Progenitor cell of endocrine pancreas (in vitro differentiated cells): ENCODE results near the gene COBLL1. TPM values are rescaled to one million over a fixed set of nuclear protein-coding genes. Genes with fewer than 3 reads are reported as not detected.
"Not testable (repeated sequence)": the region's sequence is repeated elsewhere in the genome, so short reads cannot be mapped to it uniquely, and the experiment has no call there.

Experiments used
- DNase-seq: peaks from one replicate; pipeline ENCODE4 v3.0.0; 2021; ENCODE audit warnings: low spot score; ENCODE audit not compliant: unreplicated experiment
- H3K27ac Mint-ChIP-seq: 2 replicates; pipeline ENCODE4 v1.8.0; 2021; ENCODE audit warnings: mild to moderate bottlenecking, moderate library complexity, mixed read lengths
- H3K27me3 Mint-ChIP-seq: 2 replicates; pipeline ENCODE4 v1.8.0; 2021; ENCODE audit warnings: mixed read lengths
- H3K36me3 Mint-ChIP-seq: 2 replicates; pipeline ENCODE4 v1.8.0; 2022; ENCODE audit warnings: mixed read lengths; ENCODE audit not compliant: insufficient read depth
- H3K4me1 Mint-ChIP-seq: 2 replicates; pipeline ENCODE4 v1.8.0; 2021; ENCODE audit warnings: low read depth, mixed read lengths
- H3K4me3 Mint-ChIP-seq: 2 replicates; pipeline ENCODE4 v1.8.0; 2021; ENCODE audit warnings: low read depth, mild to moderate bottlenecking, moderate library complexity, mixed read lengths
- H3K9me3 Mint-ChIP-seq: 2 replicates; pipeline ENCODE4 v1.8.0; 2021; ENCODE audit warnings: low read depth, mixed read lengths
- total RNA-seq: library from RNA; stranded (reverse); gene quantifications from 2 replicates; pipeline ENCODE4 v1.2.1, GENCODE V29; 2021
- TF ChIP-seq, protein P1 (sequence below): fragments of 200-600 bp; sonication (generic); IDR thresholded peaks from one replicate; pipeline ENCODE4 v1.5.0; 2021; ENCODE audit warnings: antibody characterized with exemption, mild to moderate bottlenecking; ENCODE audit not compliant: unreplicated experiment

Gene COBLL1
- total RNA-seq, 1 donor from 2014 or later: 80.9 TPM

DNA sequence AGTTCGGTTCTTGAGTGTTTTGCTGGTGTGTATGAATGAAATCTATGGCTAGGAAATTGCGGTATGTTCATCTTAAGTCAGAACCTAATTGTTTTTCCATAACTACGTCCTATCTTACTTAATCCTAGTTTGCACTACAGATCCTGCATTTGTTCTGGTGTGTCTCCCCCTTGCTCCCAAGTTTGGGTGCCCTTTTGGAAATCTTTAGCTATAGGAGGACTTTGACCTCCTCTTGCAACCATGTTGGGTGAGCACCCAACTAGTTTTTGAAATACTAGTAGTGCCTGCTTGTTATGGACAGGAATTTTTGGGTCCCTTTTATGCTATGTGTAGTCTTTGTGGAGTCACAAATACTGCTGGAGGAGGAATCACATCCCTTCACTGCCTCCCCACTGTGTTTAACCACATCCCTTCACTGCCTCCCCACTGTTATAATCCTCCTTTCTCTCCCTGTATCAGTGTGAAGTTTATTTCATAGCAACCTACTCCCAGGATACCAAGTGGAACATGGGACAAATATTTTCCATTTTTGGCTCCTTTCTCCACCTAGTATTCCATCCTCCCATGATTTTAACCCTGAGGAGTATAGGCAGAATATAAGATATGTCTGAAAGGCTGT lies 26.3 kb upstream of the COBLL1 start:
- H3K4me3 Mint-ChIP-seq: no peak overlapping the region
- peak overlapping the region; percentile 32 for H3K27ac Mint-ChIP-seq
- H3K9me3 Mint-ChIP-seq: peaks cover 4% of the 10 kb centered on the region
- H3K27me3 Mint-ChIP-seq: no peaks in the 10 kb centered on the region
- TF ChIP-seq, protein P1, sequence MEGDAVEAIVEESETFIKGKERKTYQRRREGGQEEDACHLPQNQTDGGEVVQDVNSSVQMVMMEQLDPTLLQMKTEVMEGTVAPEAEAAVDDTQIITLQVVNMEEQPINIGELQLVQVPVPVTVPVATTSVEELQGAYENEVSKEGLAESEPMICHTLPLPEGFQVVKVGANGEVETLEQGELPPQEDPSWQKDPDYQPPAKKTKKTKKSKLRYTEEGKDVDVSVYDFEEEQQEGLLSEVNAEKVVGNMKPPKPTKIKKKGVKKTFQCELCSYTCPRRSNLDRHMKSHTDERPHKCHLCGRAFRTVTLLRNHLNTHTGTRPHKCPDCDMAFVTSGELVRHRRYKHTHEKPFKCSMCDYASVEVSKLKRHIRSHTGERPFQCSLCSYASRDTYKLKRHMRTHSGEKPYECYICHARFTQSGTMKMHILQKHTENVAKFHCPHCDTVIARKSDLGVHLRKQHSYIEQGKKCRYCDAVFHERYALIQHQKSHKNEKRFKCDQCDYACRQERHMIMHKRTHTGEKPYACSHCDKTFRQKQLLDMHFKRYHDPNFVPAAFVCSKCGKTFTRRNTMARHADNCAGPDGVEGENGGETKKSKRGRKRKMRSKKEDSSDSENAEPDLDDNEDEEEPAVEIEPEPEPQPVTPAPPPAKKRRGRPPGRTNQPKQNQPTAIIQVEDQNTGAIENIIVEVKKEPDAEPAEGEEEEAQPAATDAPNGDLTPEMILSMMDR: no peak
- peaks cover 4% of the 10 kb centered on the region for H3K4me1 Mint-ChIP-seq
- DNase-seq: no peak
- H3K36me3 Mint-ChIP-seq: no peaks in the 10 kb centered on the region

DNA sequence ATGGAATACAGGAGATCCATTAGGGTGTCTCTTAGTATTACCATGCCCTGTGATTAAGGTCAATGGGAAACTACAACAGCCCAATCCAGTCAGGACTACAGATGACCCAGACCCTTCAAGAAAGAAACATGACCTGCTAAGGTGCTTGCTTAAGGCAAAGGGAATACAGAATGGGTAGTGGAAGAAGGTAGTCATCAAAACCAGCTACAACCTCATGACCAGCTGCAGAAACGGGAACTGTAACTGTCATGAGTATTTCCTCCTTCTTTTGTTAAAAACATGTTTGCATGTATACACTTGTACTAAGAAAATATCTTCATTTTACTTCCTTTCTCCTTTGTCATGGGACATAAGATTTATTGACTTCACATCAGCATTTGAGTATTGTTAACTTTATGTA lies 24.8 kb upstream of the COBLL1 start:
- not testable (repeated sequence) for H3K36me3 Mint-ChIP-seq, H3K27me3 Mint-ChIP-seq, DNase-seq, H3K4me1 Mint-ChIP-seq, H3K27ac Mint-ChIP-seq, H3K9me3 Mint-ChIP-seq, H3K4me3 Mint-ChIP-seq

DNA sequence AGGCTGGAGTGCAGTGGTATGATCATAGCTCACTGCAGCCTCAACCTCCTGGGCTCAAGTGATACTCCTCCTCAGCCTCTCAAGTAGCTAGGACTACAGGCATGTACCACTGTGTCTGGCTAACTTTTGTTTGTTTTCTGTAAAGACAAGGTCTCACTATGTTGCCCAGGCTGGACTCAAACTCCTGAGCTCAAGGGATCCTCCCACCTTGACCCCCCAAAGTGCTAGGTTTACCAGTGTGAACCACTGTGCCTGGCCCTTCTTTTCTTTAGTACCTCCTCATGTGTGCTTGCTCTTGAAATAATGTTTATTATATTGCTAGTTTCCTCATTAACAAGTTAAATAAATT lies 19.0 kb upstream of the COBLL1 start:
- no peaks in the 10 kb centered on the region for H3K27me3 Mint-ChIP-seq

DNA sequence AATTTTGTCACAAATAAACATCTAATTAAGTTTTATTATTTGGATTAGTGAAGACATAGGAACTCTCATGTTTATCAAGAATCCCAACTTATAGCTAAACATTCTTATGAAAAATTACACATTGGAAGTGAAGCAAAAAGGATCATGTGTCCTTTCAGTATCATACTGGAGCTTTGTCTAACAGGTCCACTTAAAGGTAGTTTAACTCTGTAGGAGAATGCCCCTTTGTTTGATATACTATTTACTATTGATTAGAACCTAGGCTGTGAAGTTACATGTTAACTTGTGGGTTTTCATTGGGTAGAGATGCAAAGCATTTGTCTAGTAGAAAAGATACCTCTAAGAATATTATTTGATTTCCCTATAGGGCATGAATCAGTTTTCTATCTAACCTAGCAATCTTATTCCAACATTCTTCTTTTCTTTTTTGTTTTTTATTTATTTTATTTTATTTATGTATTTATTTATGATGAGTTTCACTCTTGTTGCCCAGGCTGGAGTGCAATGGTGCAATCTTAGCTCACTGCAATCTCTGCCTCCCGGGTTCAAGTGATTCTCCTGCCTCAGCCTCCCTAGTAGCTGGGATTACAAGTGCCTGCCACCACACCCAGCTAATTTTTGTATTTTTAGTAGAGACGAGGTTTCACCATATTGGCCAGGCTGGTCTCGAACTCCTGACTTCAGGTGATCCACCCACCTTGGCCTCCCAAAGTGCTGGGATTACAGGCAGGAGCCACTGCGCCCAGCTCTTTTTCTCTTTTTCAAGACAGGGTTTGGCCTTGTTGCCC lies 18.5 kb upstream of the COBLL1 start:
- not testable (repeated sequence) for H3K36me3 Mint-ChIP-seq, H3K27me3 Mint-ChIP-seq, DNase-seq, H3K9me3 Mint-ChIP-seq, H3K4me3 Mint-ChIP-seq
- peaks cover 25% of the 10 kb centered on the region for H3K4me1 Mint-ChIP-seq
- peak overlapping the region; percentile 87 for H3K27ac Mint-ChIP-seq

More for the DNA sequence above, 19.0 kb upstream of the COBLL1 start:
- Mint-ChIP-seq H3K4me1 (peaks cover 23% of the 10 kb centered on the region), H3K27ac (no peak overlapping the region), H3K36me3 (no peaks in the 10 kb centered on the region), H3K4me3 (no peak overlapping the region), H3K9me3 (peaks cover 3% of the 10 kb centered on the region)
- no peak for DNase-seq
- TF ChIP-seq, protein P1: no peak

DNA sequence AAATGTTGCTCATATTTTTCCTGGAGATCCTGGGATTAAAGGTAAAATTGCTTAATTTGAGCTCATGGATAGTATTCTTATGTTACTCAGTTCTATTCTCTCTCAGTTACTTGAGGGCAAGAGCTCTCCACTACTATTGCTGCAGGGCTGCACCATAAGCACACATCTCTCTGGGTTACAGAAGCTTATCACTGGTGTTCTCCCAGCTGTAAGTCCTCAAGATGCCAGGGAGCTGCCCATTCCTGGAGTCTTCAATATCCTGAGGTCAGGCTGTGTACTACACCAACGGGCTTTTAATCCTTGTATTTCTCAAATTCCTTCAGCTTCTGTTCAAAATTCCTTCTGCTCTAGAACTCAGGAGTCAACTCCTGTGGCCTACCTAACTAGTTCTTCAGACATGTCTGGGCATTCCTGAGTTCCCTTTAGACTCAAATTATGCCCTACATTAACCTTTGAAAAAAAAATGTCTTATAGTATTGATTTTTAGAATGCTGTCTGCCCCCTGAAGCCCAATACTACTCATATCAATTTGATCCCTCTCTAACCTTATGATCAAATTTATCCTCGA lies 17.7 kb upstream of the COBLL1 start:
- DNase-seq: no peak
- Mint-ChIP-seq H3K27ac (peak overlapping the region; percentile 87), H3K4me3 (no peak overlapping the region), H3K4me1 (peaks cover 25% of the 10 kb centered on the region), H3K27me3 (no peaks in the 10 kb centered on the region), H3K9me3 (peaks cover 3% of the 10 kb centered on the region), H3K36me3 (no peaks in the 10 kb centered on the region)
- TF ChIP-seq, protein P1: no peak

DNA sequence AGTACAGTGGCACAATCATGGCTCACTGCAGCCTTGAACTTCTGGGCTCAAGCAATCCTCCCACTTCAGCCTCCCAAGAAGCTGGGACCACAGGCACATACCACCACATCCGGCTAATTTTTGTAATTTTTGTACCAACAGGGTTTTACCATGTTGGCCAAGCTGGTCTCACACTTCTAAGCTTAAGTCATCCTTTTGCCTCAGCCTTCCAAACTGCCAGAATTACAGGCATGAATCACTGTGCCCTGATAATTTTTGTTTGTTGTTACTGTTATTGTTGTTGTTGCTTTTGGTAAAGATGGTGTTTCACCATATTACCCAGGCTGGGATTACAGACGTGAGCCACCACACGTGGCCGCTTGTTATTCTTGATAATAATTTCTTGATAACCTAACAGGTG lies 10.5 kb upstream of the COBLL1 start:
- Mint-ChIP-seq H3K27me3 (no peaks in the 10 kb centered on the region), H3K4me3 (no peak overlapping the region), H3K36me3 (no peaks in the 10 kb centered on the region), H3K9me3 (no peaks in the 10 kb centered on the region), H3K27ac (no peak overlapping the region), H3K4me1 (peaks cover 10% of the 10 kb centered on the region)
- no peak for DNase-seq
- TF ChIP-seq, protein P1: no peak
